BLaER1 (cell line): ENCODE measurements around the gene SCLY.

ENCODE experiments used
- H3K27ac ChIP-seq: shearing (Covaris generic); formaldehyde crosslinking; 2 replicates; pipeline ENCODE4 v1.8.1; 2022
- H3K27me3 ChIP-seq: shearing (Covaris generic); formaldehyde crosslinking; 2 replicates; pipeline ENCODE4 v1.8.1; 2022
- H3K36me3 ChIP-seq: shearing (Covaris generic); formaldehyde crosslinking; 2 replicates; pipeline ENCODE4 v1.8.1; 2022
- H3K4me1 ChIP-seq: shearing (Covaris generic); formaldehyde crosslinking; 2 replicates; pipeline ENCODE4 v1.8.1; 2022
- H3K4me2 ChIP-seq: shearing (Covaris generic); formaldehyde crosslinking; 2 replicates; pipeline ENCODE4 v1.8.1; 2022
- H3K4me3 ChIP-seq: shearing (Covaris generic); formaldehyde crosslinking; 2 replicates; pipeline ENCODE4 v1.8.1; 2022
- H3K9ac ChIP-seq: shearing (Covaris generic); formaldehyde crosslinking; 2 replicates; pipeline ENCODE4 v1.8.1; 2022
- H3K9me3 ChIP-seq: shearing (Covaris generic); formaldehyde crosslinking; 2 replicates; pipeline ENCODE4 v1.8.1; 2022
- H4K20me1 ChIP-seq: shearing (Covaris generic); formaldehyde crosslinking; 2 replicates; pipeline ENCODE4 v1.8.1; 2022
- Cebpa-rat ChIP-seq: shearing (Covaris generic); IDR thresholded peaks from 2 replicates; pipeline ENCODE4 v1.8.1; 2022

The SCLY gene

DNA sequence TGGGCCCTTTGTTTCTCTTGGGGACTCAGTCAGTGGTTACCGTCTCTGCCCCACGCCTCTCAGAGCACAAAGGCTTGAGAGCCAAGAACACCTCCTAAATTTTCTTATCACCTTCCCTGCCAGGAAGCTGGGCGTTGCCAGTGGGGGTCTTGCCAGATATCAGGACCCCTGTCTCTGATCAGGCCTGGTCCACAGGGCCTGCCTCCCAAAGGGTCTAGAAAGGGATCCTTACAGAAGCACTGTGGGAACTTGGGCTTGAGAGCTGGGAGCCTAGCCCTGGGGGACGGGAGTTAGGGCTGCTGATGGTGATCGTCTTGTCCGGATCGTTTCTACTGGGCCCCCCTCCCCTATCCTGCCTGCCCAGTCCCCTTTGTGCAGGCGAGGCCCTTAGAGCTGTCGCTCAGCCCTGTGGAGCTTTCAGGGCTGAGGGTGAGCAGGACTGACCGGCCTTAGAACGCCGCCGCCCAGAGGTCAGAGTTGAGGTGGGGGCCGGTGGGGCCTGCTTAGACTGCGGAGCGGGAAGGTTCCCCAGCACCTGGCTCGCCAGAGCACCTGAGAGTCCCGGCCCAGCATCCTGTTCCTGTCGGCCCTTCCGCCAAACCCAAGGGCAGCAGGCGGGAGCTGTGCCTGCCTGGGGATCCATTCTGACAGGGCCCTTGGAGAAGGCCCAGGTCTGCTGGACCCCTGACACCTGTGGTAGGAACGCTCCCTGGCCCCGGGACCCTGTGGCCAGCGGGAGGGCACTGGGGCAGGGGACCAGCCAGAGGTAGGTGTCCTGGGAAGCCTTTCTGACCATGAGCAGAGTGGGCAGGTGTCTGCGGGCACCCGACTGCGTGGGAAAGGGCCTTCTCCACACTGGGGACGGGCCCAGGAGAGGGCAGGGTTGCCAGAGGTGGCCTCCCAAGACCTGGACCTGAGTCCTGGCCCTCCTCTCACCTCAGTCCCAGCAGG is 40.3 kb downstream of the SCLY start:
- Histone ChIP-seq H3K27me3 (no peaks in the 10 kb centered on the region), H4K20me1 (no peaks in the 10 kb centered on the region), H3K27ac (peak overlapping the region; percentile 53), H3K9me3 (no peaks in the 10 kb centered on the region), H3K4me2 (peak overlapping the region; percentile 93), H3K36me3 (no peaks in the 10 kb centered on the region), H3K9ac (no peak overlapping the region), H3K4me3 (no peak overlapping the region), H3K4me1 (peaks cover 85% of the 10 kb centered on the region)
- TF ChIP-seq Cebpa-rat, result no peak

DNA sequence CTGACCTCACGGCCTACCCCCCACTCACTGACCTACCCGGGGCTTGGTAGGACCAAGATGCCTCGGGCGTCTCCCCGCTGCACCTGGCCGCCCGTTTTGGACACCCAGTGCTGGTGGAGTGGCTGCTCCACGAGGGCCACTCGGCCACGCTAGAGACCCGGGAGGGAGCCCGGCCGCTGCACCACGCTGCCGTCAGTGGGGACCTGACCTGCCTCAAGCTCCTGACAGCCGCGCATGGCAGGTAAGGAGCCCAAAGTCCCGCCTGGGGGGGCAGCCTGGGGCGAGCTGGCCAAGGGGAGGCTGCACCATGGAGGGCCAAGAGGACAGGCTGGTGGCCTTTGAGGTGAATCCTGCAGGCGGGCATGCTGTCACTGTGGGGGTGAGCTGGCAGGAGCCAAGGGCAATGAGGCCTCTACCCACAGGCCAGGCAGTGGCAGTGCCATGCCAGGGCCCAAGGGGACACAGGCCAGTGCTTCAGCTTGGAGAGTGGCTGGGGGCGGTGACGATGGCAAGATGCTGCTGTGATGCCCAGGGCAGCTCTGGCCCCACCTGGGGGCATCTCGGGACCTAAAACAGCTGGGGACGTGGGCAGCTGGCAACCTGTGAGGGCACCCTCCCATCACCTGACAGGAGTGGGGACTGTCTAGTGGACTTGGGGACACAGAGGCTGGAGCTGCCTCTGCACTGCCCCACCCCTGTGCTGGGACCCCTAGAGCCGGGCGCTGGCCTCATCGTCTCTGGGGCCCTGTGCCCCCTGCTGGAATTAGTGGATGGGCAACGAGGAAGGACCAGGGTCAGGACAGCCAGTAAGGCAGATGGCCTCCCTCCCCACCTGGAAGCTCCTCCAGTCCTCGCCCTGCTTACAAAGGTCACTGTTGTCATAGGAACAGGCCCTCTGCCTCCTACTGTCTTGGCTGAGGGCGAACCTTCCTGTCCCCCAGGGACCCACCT is 41.4 kb downstream of the SCLY start:
- no peaks in the 10 kb centered on the region for H3K36me3 ChIP-seq
- TF ChIP-seq Cebpa-rat, result no peak

GRCh38 chr2:238102865-238103264 is 42.1 kb downstream of the SCLY start:
- Histone ChIP-seq H3K9ac (no peak overlapping the region), H4K20me1 (no peaks in the 10 kb centered on the region), H3K27me3 (no peaks in the 10 kb centered on the region), H3K27ac (no peak overlapping the region), H3K4me1 (peaks cover 99% of the 10 kb centered on the region), H3K36me3 (no peaks in the 10 kb centered on the region), H3K9me3 (no peaks in the 10 kb centered on the region), H3K4me3 (no peak overlapping the region), H3K4me2 (peak overlapping the region; percentile 39)
- no peak for TF ChIP-seq Cebpa-rat

More for the DNA sequence above, 41.4 kb downstream of the SCLY start:
- H4K20me1 ChIP-seq, result no peaks in the 10 kb centered on the region
- H3K27ac ChIP-seq, result 0 out of 2 replicates have a peak overlapping the region, but pooled peaks have one; percentile 13
- peak overlapping the region; percentile 39 for H3K4me2 ChIP-seq
- H3K9me3 ChIP-seq, result no peaks in the 10 kb centered on the region
- no peak overlapping the region for H3K4me3 ChIP-seq
- H3K4me1 ChIP-seq, result peaks cover 95% of the 10 kb centered on the region
- no peaks in the 10 kb centered on the region for H3K27me3 ChIP-seq
- H3K9ac ChIP-seq, result no peak overlapping the region

DNA sequence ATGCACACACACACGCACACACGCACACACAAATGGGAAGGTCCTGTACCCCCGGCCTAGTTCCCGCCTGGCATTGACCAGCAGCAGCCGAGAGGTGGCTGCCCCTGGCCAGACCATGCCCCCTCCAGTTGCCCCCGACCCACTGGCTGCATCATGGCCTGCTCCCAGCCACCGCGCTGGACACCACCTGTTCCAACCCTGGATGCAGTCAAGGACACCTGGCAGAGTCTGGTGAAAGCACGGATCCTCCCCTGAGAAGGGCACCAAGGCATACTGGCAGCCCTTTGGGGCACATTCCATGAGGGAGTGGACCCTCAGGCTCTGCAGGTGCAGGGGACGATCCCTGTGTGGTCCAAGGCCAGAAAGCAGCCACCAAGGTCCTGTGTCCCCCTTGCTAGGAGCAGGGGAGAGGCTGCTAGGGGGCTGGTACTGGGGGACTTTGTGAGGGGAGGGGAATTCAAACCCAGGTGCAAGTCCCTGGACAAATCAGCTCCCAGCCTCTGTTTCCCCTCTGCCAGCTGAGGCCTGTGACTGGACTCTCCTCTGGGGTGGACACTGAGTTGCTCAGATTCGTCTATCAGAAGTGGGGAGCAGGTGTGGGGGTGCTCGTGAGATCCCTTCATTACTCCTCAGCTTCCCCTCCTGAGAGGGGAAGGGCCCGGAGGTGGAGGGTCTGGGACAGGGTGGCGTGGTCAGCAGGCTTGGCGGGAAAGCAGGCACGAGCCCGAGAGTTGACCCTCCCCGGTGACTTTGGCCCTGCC is 42.8 kb downstream of the SCLY start:
- Histone ChIP-seq H3K27me3 (no peaks in the 10 kb centered on the region), H3K9me3 (no peaks in the 10 kb centered on the region), H3K27ac (no peak overlapping the region), H3K4me3 (no peak overlapping the region), H4K20me1 (no peaks in the 10 kb centered on the region), H3K9ac (no peak overlapping the region), H3K4me2 (peak overlapping the region; percentile 97; the same call in 1 of the 2 replicates), H3K36me3 (no peaks in the 10 kb centered on the region), H3K4me1 (peaks cover 99% of the 10 kb centered on the region)
- TF ChIP-seq Cebpa-rat, result no peak

- Histone ChIP-seq H3K9me3 (no peaks in the 10 kb centered on the region), H3K27me3 (no peaks in the 10 kb centered on the region), H3K4me3 (no peak overlapping the region), H3K4me1 (peaks cover 99% of the 10 kb centered on the region), H4K20me1 (no peaks in the 10 kb centered on the region), H3K9ac (no peak overlapping the region), H3K4me2 (peak overlapping the region; percentile 97), H3K36me3 (no peaks in the 10 kb centered on the region), H3K27ac (no peak overlapping the region)
- no peak for TF ChIP-seq Cebpa-rat
These were observed 43.5 kb downstream of the SCLY start for GRCh38 chr2:238104226-238104690.

DNA sequence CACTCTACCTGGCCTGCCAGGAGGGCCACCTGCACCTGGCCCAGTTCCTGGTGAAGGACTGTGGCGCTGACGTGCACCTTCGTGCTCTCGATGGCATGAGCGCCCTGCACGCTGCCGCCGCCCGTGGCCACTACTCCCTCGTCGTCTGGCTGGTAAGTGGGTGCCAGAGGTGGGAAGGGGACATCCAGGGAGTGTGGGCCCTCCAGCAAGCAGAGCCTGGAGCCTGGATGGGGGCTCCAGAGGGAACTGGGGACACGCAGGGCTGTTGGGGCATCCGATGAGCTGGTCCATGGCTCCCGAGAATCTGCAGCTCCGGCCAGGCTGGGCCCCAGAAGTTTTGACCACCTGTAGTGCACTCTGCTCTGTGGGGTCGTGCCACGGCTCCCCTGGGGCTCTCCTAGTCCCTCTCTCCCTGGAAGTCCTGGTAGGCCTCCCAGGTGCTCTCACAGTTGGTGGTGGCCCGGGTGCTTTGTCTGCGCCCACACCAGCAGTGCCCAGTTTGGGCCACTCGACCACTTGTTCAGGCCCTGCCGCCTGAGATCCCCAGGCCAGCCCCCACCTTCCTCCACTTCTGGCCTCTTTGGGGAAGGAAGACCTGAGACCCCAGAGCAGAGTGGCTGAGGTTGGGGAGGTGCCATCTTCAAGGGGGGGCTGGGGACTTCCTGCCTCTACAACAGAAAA is 44.0 kb downstream of the SCLY start:
- no peak overlapping the region for H3K4me3 ChIP-seq
- H3K27me3 ChIP-seq, result no peaks in the 10 kb centered on the region
- H3K4me2 ChIP-seq, result peak overlapping the region; percentile 97
- peaks cover 3% of the 10 kb centered on the region for H3K9me3 ChIP-seq
- H4K20me1 ChIP-seq, result no peaks in the 10 kb centered on the region
- no peak overlapping the region for H3K9ac ChIP-seq
- TF ChIP-seq Cebpa-rat, result no peak
- H3K4me1 ChIP-seq, result peaks cover 99% of the 10 kb centered on the region
- H3K36me3 ChIP-seq, result no peaks in the 10 kb centered on the region
- H3K27ac ChIP-seq, result peak overlapping the region; percentile 88

- peak overlapping the region; percentile 68 for H3K9ac ChIP-seq
- peak overlapping the region; percentile 48 for H3K4me3 ChIP-seq
- H3K9me3 ChIP-seq, result peaks cover 11% of the 10 kb centered on the region
- H3K36me3 ChIP-seq, result no peaks in the 10 kb centered on the region
- H3K4me1 ChIP-seq, result peaks cover 91% of the 10 kb centered on the region
- H3K27me3 ChIP-seq, result no peaks in the 10 kb centered on the region
- TF ChIP-seq Cebpa-rat, result no peak
- H3K27ac ChIP-seq, result peak overlapping the region; percentile 88
- peak overlapping the region; percentile 97 for H3K4me2 ChIP-seq
- no peaks in the 10 kb centered on the region for H4K20me1 ChIP-seq
These were observed 44.9 kb downstream of the SCLY start for GRCh38 chr2:238105506-238106338.

DNA sequence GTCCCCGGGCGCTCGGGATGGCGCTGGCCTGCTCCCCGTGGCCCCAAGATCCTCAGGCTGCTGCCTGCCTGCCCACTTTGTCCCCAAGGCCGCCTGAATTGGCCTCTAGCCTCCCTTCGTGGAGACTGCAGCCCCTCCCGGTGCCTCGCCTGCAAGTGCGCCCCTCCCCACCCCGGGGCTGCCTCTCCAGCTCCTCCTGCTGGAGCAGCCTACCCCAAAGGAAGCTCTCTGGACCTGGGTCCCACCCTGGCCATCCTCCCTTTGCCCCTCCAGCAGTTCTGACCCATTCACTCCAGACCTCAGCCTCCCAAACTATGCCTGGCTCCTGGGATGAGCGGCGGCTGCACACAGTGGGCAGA is 45.5 kb downstream of the SCLY start:
- Histone ChIP-seq H3K9ac (peak overlapping the region; percentile 68), H3K9me3 (peaks cover 17% of the 10 kb centered on the region), H3K4me2 (peak overlapping the region; percentile 97), H4K20me1 (no peaks in the 10 kb centered on the region), H3K4me3 (peak overlapping the region; percentile 48), H3K27me3 (no peaks in the 10 kb centered on the region), H3K36me3 (no peaks in the 10 kb centered on the region), H3K27ac (peak overlapping the region; percentile 88), H3K4me1 (peaks cover 85% of the 10 kb centered on the region)
- no peak for TF ChIP-seq Cebpa-rat
